Measurements from ENCODE around the gene AKAP6. TPM values are rescaled to one million over a fixed set of nuclear protein-coding genes. Genes with fewer than 3 reads are reported as not detected.

The AKAP6 gene
- total RNA-seq, 2 donors from 2014 or later = 3.6 to 9.9 TPM

- DNase-seq (ENCODE audit: low spot score) = no peak
- no peaks in the 10 kb centered on the region for H3K27me3 ChIP-seq (replicated peaks; ENCODE audit: insufficient read depth)
- no peaks in the 10 kb centered on the region for H3K4me1 ChIP-seq (replicated peaks)
- no peaks in the 10 kb centered on the region for H3K36me3 ChIP-seq
- intact Hi-C loops (cut with DNase I) = no loop called here
- H3K9me3 ChIP-seq = no peaks in the 10 kb centered on the region
- H3K27ac ChIP-seq = no peak overlapping the region
- WGBS = 49% methylated on average over 3 of the region's 3 CpGs
- TF ChIP-seq POLR2A (IDR thresholded peaks at IDR 0.05) (no peak), CTCF (IDR thresholded peaks at IDR 0.05) (no peak), POLR2AphosphoS5 (IDR thresholded peaks at IDR 0.05) (no peak)
- H3K4me3 ChIP-seq = no peak overlapping the region
Observed at GRCh38 chr14:32594766-32595165, 265.7 kb downstream of the AKAP6 start.

GRCh38 chr14:32595497-32595896 lies 266.4 kb downstream of the AKAP6 start:
- 97% methylated on average over 4 of the region's 4 CpGs for WGBS
- Histone ChIP-seq H3K27ac (no peak overlapping the region), H3K36me3 (no peaks in the 10 kb centered on the region), H3K4me3 (no peak overlapping the region), H3K9me3 (no peaks in the 10 kb centered on the region), H3K4me1 (replicated peaks) (no peaks in the 10 kb centered on the region), H3K27me3 (replicated peaks; ENCODE audit: insufficient read depth) (no peaks in the 10 kb centered on the region)
- no peak for TF ChIP-seq POLR2A (IDR thresholded peaks at IDR 0.05)
- no peak for TF ChIP-seq POLR2AphosphoS5 (IDR thresholded peaks at IDR 0.05)
- TF ChIP-seq CTCF (IDR thresholded peaks at IDR 0.05) = no peak
- no peak for DNase-seq (ENCODE audit: low spot score)
- intact Hi-C loops (cut with DNase I) = no loop called here

- WGBS = 98% methylated on average over 2 of the region's 2 CpGs
- Histone ChIP-seq H3K4me1 (replicated peaks) (no peaks in the 10 kb centered on the region), H3K36me3 (no peaks in the 10 kb centered on the region), H3K27me3 (replicated peaks; ENCODE audit: insufficient read depth) (no peaks in the 10 kb centered on the region), H3K4me3 (no peak overlapping the region), H3K27ac (no peak overlapping the region), H3K9me3 (no peaks in the 10 kb centered on the region)
- intact Hi-C loops (cut with DNase I) = no loop called here
- no peak for DNase-seq (ENCODE audit: low spot score)
- TF ChIP-seq POLR2AphosphoS5 (IDR thresholded peaks at IDR 0.05) = no peak
- TF ChIP-seq POLR2A (IDR thresholded peaks at IDR 0.05) = no peak
- TF ChIP-seq CTCF (IDR thresholded peaks at IDR 0.05) = no peak
Observed at GRCh38 chr14:32596390-32596789, 267.3 kb downstream of the AKAP6 start.

- 96% methylated on average over 2 of the region's 2 CpGs for WGBS
- TF ChIP-seq POLR2AphosphoS5 (IDR thresholded peaks at IDR 0.05) = no peak
- no peak for TF ChIP-seq CTCF (IDR thresholded peaks at IDR 0.05)
- TF ChIP-seq POLR2A (IDR thresholded peaks at IDR 0.05) = no peak
- Histone ChIP-seq H3K4me3 (no peak overlapping the region), H3K4me1 (replicated peaks) (no peaks in the 10 kb centered on the region), H3K27ac (no peak overlapping the region), H3K27me3 (replicated peaks; ENCODE audit: insufficient read depth) (no peaks in the 10 kb centered on the region), H3K36me3 (no peaks in the 10 kb centered on the region), H3K9me3 (no peaks in the 10 kb centered on the region)
- no peak for DNase-seq (ENCODE audit: low spot score)
- intact Hi-C loops (cut with DNase I) = no loop called here
Observed at GRCh38 chr14:32597771-32598170, 268.7 kb downstream of the AKAP6 start.

- intact Hi-C loops (cut with DNase I) = no loop called here
- H3K27me3 ChIP-seq (replicated peaks; ENCODE audit: insufficient read depth) = no peaks in the 10 kb centered on the region
- H3K4me3 ChIP-seq = no peak overlapping the region
- no peak for DNase-seq (ENCODE audit: low spot score)
- TF ChIP-seq CTCF (IDR thresholded peaks at IDR 0.05) = no peak
- TF ChIP-seq POLR2AphosphoS5 (IDR thresholded peaks at IDR 0.05) = no peak
- TF ChIP-seq POLR2A (IDR thresholded peaks at IDR 0.05) = no peak
- 89% methylated on average over 2 of the region's 2 CpGs for WGBS
- H3K9me3 ChIP-seq = no peaks in the 10 kb centered on the region
- no peak overlapping the region for H3K27ac ChIP-seq
- no peaks in the 10 kb centered on the region for H3K4me1 ChIP-seq (replicated peaks)
- no peaks in the 10 kb centered on the region for H3K36me3 ChIP-seq
Observed at GRCh38 chr14:32601069-32601468, 272.0 kb downstream of the AKAP6 start.
